Measurements from ENCODE around the gene FAM187B. TPM values are rescaled to one million over a fixed set of nuclear protein-coding genes. Genes with fewer than 3 reads are reported as not detected.

Gene FAM187B
- not detected for total RNA-seq

DNA sequence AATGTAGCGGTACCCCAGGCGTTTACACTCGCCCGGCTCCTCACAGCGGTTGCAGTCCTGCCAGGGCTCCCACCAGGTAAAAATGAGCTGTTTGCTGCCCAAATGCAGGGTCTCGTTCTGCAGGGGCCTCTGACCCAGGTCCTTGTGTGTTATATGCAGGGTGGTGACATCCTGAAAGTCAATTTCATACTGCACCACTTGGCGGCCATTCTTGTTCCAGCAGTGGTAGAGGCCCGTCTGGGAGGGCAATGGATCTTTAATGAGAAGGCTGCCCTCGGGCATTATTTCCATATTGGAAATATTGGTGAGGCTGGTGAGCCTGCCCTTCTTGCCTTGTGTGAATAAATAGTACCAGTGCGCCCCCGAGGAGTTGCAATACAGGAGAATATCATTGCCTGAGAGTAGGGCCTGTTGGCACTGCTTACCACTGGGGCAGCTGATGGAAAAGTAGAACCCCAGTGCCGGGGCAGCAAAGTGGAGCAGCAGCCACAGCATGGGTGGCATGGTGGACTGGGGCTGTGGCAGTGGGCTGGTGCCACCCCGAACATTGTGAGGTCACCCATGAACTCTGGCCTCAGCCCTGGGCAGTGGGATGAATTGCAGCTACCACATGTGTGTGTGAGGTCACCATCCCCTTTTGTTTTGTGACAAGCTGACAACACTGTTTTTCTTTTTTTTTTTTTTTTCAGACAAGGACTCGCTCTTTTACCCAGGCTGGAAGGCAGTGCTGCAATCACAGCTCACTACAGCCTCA is at the start of gene FAM187B:
Gene FAM187B, minus strand, starts transcription at position 563 of the 754 bp plus-strand sequence. Its CDS starts 59 bp downstream, at position 504.

GRCh38 chr19:35268536-35269437 is 40.2 kb upstream of the FAM187B start, which contains the start of gene USF2:
TSS of gene USF2 (plus strand) at chr19:35268962. CDS start at chr19:35269102, 140 bp downstream.

GRCh38 chr19:35248310-35249145 is 20.0 kb upstream of the FAM187B start, which contains the start of gene LSR:
TSS of gene LSR (plus strand) at chr19:35249002. CDS start at chr19:35249023, 21 bp downstream.

Other genes starting within 250 kb of the FAM187B start
- 100 to 1,000 TPM; 129 to 141 TPM for gene GRAMD1A, start 228.4 kb downstream of the FAM187B start, total RNA-seq
- under 1 TPM; 0.53 to 0.72 TPM for gene SCN1B, start 198.3 kb downstream of the FAM187B start, total RNA-seq
- not detected for gene HPN, start 187.0 kb downstream of the FAM187B start, total RNA-seq
- not detected for gene FXYD3, start 112.9 kb downstream of the FAM187B start, total RNA-seq
- gene LGI4, start 93.7 kb downstream of the FAM187B start, total RNA-seq, result 1 to 10 TPM; 1.0 TPM
- gene FXYD1, start 89.9 kb downstream of the FAM187B start, total RNA-seq, result 1 to 10 TPM; 4.5 to 6.3 TPM
- gene FXYD7, start 85.5 kb downstream of the FAM187B start, total RNA-seq, result 10 to 100 TPM; 20.4 to 22.1 TPM
- 100 to 1,000 TPM; 732 to 764 TPM for gene FXYD5, start 74.0 kb downstream of the FAM187B start, total RNA-seq
- gene LSR, start 20.3 kb upstream of the FAM187B start, total RNA-seq, result 10 to 100 TPM; 18.5 to 20.1 TPM
- 100 to 1,000 TPM; 187 TPM for gene USF2, start 40.2 kb upstream of the FAM187B start, total RNA-seq
- 1 to 10 TPM in 1 of 2 experiments, under 1 TPM in 1; 0.60 to 1.1 TPM for gene HAMP, start 53.8 kb upstream of the FAM187B start, total RNA-seq
- gene MAG, start 63.4 kb upstream of the FAM187B start, total RNA-seq, result under 1 TPM in 1 of 2 experiments, not detected in 1; 0.14 TPM
- under 1 TPM; 0.24 to 0.50 TPM for gene CD22, start 100.4 kb upstream of the FAM187B start, total RNA-seq
- gene FFAR1, start 119.2 kb upstream of the FAM187B start, total RNA-seq, result not detected
- not detected for gene FFAR3, start 129.7 kb upstream of the FAM187B start, total RNA-seq
- not detected for gene GPR42, start 142.3 kb upstream of the FAM187B start, total RNA-seq
- not detected for gene FFAR2, start 219.5 kb upstream of the FAM187B start, total RNA-seq

Measured in activated naive CD4-positive, alpha-beta T cell treated with anti-CD3 and anti-CD28 coated beads, Interleukin-2, amount 10 ng/mL, durations not matched to agents 5 hours and 36 hours (primary cell).